Hematopoietic multipotent progenitor cell treated with erythropoietin and hydrocortisone succinate and interleukin-3 and kit ligand, for 4 days (in vitro differentiated cells): ENCODE measurements around the gene PRKAR1A.
"Not testable (repeated sequence)": the region's sequence is repeated elsewhere in the genome, so short reads cannot be mapped to it uniquely, and the experiment has no call there.

Source experiments
- DNase-seq: peaks from one replicate; pipeline ENCODE4 v3.0.0-alpha.2; 2015

The PRKAR1A gene

GRCh38 chr17:68511671-68512246, 471 bp upstream of the PRKAR1A start:
- peak; percentile 76 for DNase-seq

GRCh38 chr17:68512960-68513474, 787 bp downstream of the PRKAR1A start:
- DNase-seq: peak; percentile 44

GRCh38 chr17:68513932-68514331, 1.7 kb downstream of the PRKAR1A start:
- DNase-seq: no peak

GRCh38 chr17:68514831-68515635, 2.8 kb downstream of the PRKAR1A start:
- DNase-seq: no peak

GRCh38 chr17:68516732-68517131, 4.5 kb downstream of the PRKAR1A start:
- no peak for DNase-seq

- DNase-seq: not testable (repeated sequence)
Observed at GRCh38 chr17:68517605-68518004, 5.4 kb downstream of the PRKAR1A start.

GRCh38 chr17:68518063-68518815, 6.0 kb downstream of the PRKAR1A start:
- no peak for DNase-seq

GRCh38 chr17:68519051-68519450, 6.8 kb downstream of the PRKAR1A start:
- not testable (repeated sequence) for DNase-seq

GRCh38 chr17:68519911-68520310, 7.7 kb downstream of the PRKAR1A start:
- no peak for DNase-seq

GRCh38 chr17:68522266-68522665, 10.0 kb downstream of the PRKAR1A start:
- DNase-seq: no peak

- no peak for DNase-seq
Observed at GRCh38 chr17:68526548-68526947, 14.3 kb downstream of the PRKAR1A start.

- DNase-seq: no peak
Observed at GRCh38 chr17:68527314-68527713, 15.1 kb downstream of the PRKAR1A start.

- no peak for DNase-seq
Observed at GRCh38 chr17:68531252-68531651, 19.0 kb downstream of the PRKAR1A start.

- DNase-seq: no peak
Observed at GRCh38 chr17:68532826-68533225, 20.6 kb downstream of the PRKAR1A start.

GRCh38 chr17:68533887-68534694, 21.9 kb downstream of the PRKAR1A start:
- peak; percentile 37 for DNase-seq

- DNase-seq: no peak
Observed at GRCh38 chr17:68534695-68535088, 22.5 kb downstream of the PRKAR1A start.

- DNase-seq: no peak
Observed at GRCh38 chr17:68535922-68536321, 23.7 kb downstream of the PRKAR1A start.

GRCh38 chr17:68539548-68540467, 27.6 kb downstream of the PRKAR1A start:
- DNase-seq: peak; percentile 49

GRCh38 chr17:68540981-68541380, 28.8 kb downstream of the PRKAR1A start:
- no peak for DNase-seq

GRCh38 chr17:68541816-68542215, 29.6 kb downstream of the PRKAR1A start:
- no peak for DNase-seq

GRCh38 chr17:68542698-68543463, 30.7 kb downstream of the PRKAR1A start:
- DNase-seq: no peak
